ENCODE data around the gene QSOX2.

GRCh38 chr9:136252281-136252680, 6.7 kb upstream of the QSOX2 start:
- no peak for TF ChIP-seq CTCF (IDR thresholded peaks at IDR 0.05)
- no peak for TF ChIP-seq POLR2A (IDR thresholded peaks at IDR 0.05)
